Measurements from ENCODE around the gene ARL5C. TPM values are rescaled to one million over a fixed set of nuclear protein-coding genes. Genes with fewer than 3 reads are reported as not detected.

The ARL5C gene
- polyA plus RNA-seq, 12 donors = 0.20 to 0.93 (median 0.43) TPM; not detected in 5

GRCh38 chr17:39194985-39195524 is 29.1 kb upstream of the ARL5C start:
- no peak for DNase-seq

- peak; percentile 53 for DNase-seq
Measured at GRCh38 chr17:39194089-39194984, 28.4 kb upstream of the ARL5C start.

- DNase-seq = no peak
Measured at GRCh38 chr17:39193346-39193745, 27.4 kb upstream of the ARL5C start.

- DNase-seq = no peak
Measured at GRCh38 chr17:39192901-39193300, 26.9 kb upstream of the ARL5C start.

GRCh38 chr17:39191750-39192510 is 26.0 kb upstream of the ARL5C start:
- no peak for DNase-seq

GRCh38 chr17:39187152-39187830 is 21.3 kb upstream of the ARL5C start:
- no peak for DNase-seq

- no peak for DNase-seq
Measured at GRCh38 chr17:39186481-39187002, 20.6 kb upstream of the ARL5C start.

- no peak for DNase-seq
Measured at GRCh38 chr17:39183720-39184119, 17.8 kb upstream of the ARL5C start.

- DNase-seq = no peak
Measured at GRCh38 chr17:39183045-39183444, 17.1 kb upstream of the ARL5C start.

GRCh38 chr17:39181303-39181702 is 15.3 kb upstream of the ARL5C start:
- no peak for DNase-seq

- no peak for DNase-seq
Measured at GRCh38 chr17:39178536-39178935, 12.6 kb upstream of the ARL5C start.

- no peak for DNase-seq
Measured at GRCh38 chr17:39177256-39177655, 11.3 kb upstream of the ARL5C start.

- DNase-seq = no peak
Measured at GRCh38 chr17:39175695-39176093, 9.7 kb upstream of the ARL5C start.

- peak; percentile 75 for DNase-seq
Measured at GRCh38 chr17:39174920-39175694, 9.1 kb upstream of the ARL5C start.

GRCh38 chr17:39173526-39174274 is 7.7 kb upstream of the ARL5C start:
- no peak for DNase-seq

- DNase-seq = no peak
Measured at GRCh38 chr17:39173080-39173479, 7.1 kb upstream of the ARL5C start.

- DNase-seq = no peak
Measured at GRCh38 chr17:39171933-39172332, 6.0 kb upstream of the ARL5C start.

- DNase-seq = no peak
Measured at GRCh38 chr17:39170558-39170957, 4.6 kb upstream of the ARL5C start.

GRCh38 chr17:39170109-39170508 is 4.1 kb upstream of the ARL5C start:
- DNase-seq = no peak

GRCh38 chr17:39169518-39169917 is 3.6 kb upstream of the ARL5C start:
- DNase-seq = no peak
